HG02840 (cell line): ENCODE measurements around the gene OR52I1.

Experiments
- ATAC-seq: cut with Tn5 transposase; IDR thresholded peaks from one replicate; pipeline ENCODE4 v1.9.1; 2021; ENCODE audit warnings: mild to moderate bottlenecking, moderate library complexity, moderate number of reproducible peaks; ENCODE audit not compliant: unreplicated experiment, low FRiP score

The OR52I1 gene

DNA sequence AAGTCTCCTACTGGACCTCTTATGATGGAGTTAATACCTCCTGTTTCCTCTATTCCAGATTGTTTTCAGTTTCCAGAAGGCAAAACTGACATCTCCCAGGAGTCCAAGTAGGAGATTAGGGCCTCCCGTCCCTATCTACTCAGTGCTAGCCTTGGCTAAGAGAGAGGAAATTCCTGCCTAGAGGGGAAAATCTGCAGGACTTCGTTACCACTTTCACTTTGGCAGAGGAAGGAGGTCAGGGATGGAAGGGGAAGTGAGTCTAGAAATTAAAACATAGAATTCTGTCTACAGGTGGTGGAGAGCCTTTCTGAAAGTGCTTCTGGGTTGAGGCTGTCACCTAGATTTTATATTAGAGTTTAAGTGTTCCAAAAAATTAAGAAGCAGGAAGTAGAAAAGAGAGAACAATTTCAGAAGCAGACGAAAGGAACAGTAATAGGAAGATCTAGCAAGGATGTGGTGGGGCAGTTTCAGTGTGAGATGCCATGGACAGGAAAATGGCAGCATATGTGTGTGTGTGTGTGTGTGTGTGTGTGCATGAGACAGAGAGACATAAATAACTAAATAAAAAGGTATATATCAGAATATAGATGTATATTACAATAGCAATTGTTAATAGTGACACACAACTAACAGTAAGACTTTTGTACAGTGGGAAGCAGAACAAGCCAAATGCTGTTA, 16.6 kb downstream of the OR52I1 start:
- no peak for ATAC-seq

DNA sequence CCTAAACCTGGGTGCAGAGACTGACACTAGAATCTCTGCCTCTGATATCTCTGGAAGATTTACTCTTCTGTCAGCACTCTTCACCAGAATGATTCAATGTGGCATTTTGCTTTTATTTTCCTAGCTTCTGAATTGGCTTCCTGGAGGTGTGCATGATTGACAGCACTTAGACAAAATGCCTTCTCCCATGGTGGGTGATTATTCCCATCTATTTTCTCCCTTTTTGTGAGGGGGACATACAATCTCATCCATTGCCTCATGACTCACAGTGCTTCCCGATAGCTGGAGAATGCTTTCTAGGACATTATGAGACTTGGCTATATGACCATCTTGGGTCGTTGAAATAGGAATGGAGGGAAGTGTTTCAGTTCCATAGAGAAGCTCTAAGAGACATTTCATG, 18.1 kb downstream of the OR52I1 start:
- no peak for ATAC-seq

GRCh38 chr11:4615856-4616444, 22.1 kb downstream of the OR52I1 start:
- ATAC-seq = no peak

DNA sequence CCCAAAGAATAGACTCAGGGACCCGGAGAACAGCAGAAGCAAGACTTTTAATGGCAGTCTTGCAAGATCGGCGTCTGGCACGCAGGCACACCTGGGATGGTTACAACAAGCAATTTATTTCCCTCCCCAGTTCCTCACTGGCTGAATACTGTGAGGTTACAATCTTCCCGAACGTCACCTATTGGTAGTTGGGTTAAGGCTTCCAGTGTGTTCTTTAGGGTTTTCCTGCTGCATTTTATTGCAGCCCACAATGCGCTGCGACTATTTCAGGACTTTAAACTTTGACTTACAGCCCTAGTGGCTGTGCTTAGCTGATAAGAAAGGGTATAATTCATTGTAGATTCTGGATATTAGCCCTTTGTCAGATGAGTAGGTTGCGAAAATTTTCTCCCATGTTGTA, 25.7 kb downstream of the OR52I1 start:
- no peak for ATAC-seq

- ATAC-seq = no peak
These were observed 32.6 kb downstream of the OR52I1 start for GRCh38 chr11:4626207-4627099.

GRCh38 chr11:4636136-4636535, 42.3 kb downstream of the OR52I1 start:
- no peak for ATAC-seq

- ATAC-seq = no peak
These were observed 43.3 kb downstream of the OR52I1 start, which contains the start of gene OR51D1 for GRCh38 chr11:4636962-4637661. Gene OR51D1 (plus strand): TSS chr11:4637477. CDS start chr11:4639791, 2,314 bp downstream.

- ATAC-seq = no peak
These were observed 43.8 kb downstream of the OR52I1 start for GRCh38 chr11:4637662-4638047.

DNA sequence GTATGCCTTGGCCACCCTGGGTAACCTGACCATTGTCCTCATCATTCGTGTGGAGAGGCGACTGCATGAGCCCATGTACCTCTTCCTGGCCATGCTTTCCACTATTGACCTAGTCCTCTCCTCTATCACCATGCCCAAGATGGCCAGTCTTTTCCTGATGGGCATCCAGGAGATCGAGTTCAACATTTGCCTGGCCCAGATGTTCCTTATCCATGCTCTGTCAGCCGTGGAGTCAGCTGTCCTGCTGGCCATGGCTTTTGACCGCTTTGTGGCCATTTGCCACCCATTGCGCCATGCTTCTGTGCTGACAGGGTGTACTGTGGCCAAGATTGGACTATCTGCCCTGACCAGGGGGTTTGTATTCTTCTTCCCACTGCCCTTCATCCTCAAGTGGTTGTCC, 46.1 kb downstream of the OR52I1 start:
- no peak for ATAC-seq

DNA sequence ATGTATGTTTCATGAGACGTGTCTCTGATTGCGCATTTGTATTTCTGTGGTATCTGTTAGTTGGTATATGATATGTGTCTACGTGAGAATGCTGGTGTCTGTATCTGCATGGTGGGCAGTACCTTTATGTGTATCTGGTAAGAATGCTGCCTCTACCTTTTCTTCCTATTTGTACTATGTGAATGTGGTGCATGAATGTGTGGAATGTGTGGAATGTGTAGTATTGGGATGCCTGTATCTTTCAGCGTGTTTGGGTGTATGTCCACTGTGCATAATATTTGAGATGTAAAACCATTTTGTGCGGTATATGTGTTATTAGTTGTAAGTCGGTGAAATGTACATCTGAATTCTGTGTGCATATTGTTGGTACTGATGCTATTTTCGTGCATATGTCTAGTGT, 47.7 kb downstream of the OR52I1 start:
- no peak for ATAC-seq

- no peak for ATAC-seq
These were observed 48.2 kb downstream of the OR52I1 start for GRCh38 chr11:4642043-4642442.

DNA sequence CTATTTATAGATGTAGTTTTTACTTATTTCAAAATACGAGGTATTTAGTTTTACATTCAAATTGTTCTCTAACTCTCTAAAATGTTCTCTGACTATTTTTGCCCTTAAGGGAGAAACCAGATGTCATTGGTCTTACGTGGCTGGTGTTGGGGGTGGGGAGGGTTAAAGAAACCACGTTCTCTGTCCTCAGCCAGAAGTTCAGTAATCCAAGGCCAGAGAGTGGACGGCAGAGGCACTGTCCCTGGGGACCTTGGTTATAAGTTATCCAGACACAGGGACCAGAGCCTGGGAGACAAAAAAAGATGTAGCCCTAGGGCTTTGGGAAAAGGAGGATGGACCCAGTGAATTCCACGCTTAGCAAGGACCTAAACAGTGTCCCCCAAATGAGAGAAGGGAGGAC, 49.2 kb downstream of the OR52I1 start:
- no peak for ATAC-seq

- ATAC-seq = no peak
These were observed 49.8 kb downstream of the OR52I1 start, which contains the start of gene OR51E1 for GRCh38 chr11:4643682-4644081. Gene OR51E1 (plus strand): TSS chr11:4643982. CDS start chr11:4652527, 8,545 bp downstream.

DNA sequence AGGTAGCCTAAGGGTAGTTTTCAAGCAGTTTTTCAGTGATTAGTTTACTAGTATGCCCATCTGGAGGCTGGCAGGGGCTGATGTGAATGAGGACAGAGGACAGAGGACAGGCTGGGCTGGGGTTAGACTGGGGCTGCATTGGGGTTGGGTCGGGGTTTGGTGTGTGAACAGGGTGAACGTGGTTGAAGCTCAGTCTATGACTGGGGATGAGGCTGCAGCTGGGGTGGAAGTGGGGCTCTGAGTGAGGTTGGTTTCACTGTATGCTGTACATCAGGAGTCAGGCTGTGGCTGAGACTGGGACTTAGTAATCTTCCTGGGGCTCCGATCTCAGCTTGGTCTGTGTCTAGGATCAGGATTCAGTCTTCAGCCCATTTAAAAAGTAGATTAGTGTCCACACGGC, 50.4 kb downstream of the OR52I1 start:
- no peak for ATAC-seq
